Measurements from ENCODE around the gene ELL2. TPM values are rescaled to one million over a fixed set of nuclear protein-coding genes. Genes with fewer than 3 reads are reported as not detected.

The ELL2 gene
- total and polyA plus RNA-seq, 2 of the 13 experiments (the other 11 are each of a cell fraction or from before 2014, with no cell fraction given), result 78.9 to 97.1 TPM

- TF ChIP-seq ZNF691 (CRISPR knock-in tag; IDR thresholded peaks at IDR 0.05; ENCODE audit: borderline replicate concordance, low read depth) (no peak; the same call in 1 of the 2 replicates), ZSCAN5A (CRISPR knock-in tag; IDR thresholded peaks at IDR 0.05; ENCODE audit: borderline replicate concordance) (peak; percentile 81; the same call in 1 of the 2 replicates), ISL2 (CRISPR knock-in tag; IDR thresholded peaks at IDR 0.05) (peak; percentile 89), RORA (CRISPR knock-in tag; IDR thresholded peaks at IDR 0.05) (no peak), AGO2 (optimal IDR thresholded peaks at IDR 0.05; ENCODE audit: low read depth, low read length) (no peak), ZNF614 (CRISPR knock-in tag; IDR thresholded peaks at IDR 0.05; ENCODE audit: borderline replicate concordance) (peak; percentile 94), MEIS2 (CRISPR knock-in tag; IDR thresholded peaks at IDR 0.05) (peak; percentile 88), IKZF4 (CRISPR knock-in tag; IDR thresholded peaks at IDR 0.05; ENCODE audit: borderline replicate concordance, low read depth, not compliant biosample characterization) (no peak), JUNB (CRISPR knock-in tag; IDR thresholded peaks at IDR 0.05; ENCODE audit: borderline replicate concordance) (no peak), ZBTB20 (CRISPR knock-in tag; IDR thresholded peaks at IDR 0.05; ENCODE audit: borderline replicate concordance, low read depth) (peak; percentile 97; the same call in 1 of the 2 replicates), FOXM1 (CRISPR knock-in tag; IDR thresholded peaks at IDR 0.05) (no peak), IKZF1 (IDR thresholded peaks at IDR 0.05) (no peak), ZSCAN9 (CRISPR knock-in tag; IDR thresholded peaks at IDR 0.05; ENCODE audit: borderline replicate concordance) (peak; percentile 83; the same call in 1 of the 2 replicates), IRF2 (CRISPR knock-in tag; IDR thresholded peaks at IDR 0.05) (peak; percentile 92), ARID3A (IDR thresholded peaks at IDR 0.05; ENCODE audit: low read depth, low read length) (peak; percentile 92; the same call in 1 of the 2 replicates), FOXO1 (CRISPR knock-in tag; IDR thresholded peaks at IDR 0.05) (peak; percentile 77)
- TF ChIP-seq, protein P1, sequence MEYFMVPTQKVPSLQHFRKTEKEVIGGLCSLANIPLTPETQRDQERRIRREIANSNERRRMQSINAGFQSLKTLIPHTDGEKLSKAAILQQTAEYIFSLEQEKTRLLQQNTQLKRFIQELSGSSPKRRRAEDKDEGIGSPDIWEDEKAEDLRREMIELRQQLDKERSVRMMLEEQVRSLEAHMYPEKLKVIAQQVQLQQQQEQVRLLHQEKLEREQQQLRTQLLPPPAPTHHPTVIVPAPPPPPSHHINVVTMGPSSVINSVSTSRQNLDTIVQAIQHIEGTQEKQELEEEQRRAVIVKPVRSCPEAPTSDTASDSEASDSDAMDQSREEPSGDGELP (IDR thresholded peaks at IDR 0.05; ENCODE audit: borderline replicate concordance, low read depth), result peak; percentile 45; the same call in 1 of the 2 replicates
- TF ChIP-seq, protein P2, sequence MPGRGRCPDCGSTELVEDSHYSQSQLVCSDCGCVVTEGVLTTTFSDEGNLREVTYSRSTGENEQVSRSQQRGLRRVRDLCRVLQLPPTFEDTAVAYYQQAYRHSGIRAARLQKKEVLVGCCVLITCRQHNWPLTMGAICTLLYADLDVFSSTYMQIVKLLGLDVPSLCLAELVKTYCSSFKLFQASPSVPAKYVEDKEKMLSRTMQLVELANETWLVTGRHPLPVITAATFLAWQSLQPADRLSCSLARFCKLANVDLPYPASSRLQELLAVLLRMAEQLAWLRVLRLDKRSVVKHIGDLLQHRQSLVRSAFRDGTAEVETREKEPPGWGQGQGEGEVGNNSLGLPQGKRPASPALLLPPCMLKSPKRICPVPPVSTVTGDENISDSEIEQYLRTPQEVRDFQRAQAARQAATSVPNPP (CRISPR knock-in tag; IDR thresholded peaks at IDR 0.05), result 0 out of 2 replicates have a peak, but pooled peaks have one; percentile 73
- TF ChIP-seq, protein P3, sequence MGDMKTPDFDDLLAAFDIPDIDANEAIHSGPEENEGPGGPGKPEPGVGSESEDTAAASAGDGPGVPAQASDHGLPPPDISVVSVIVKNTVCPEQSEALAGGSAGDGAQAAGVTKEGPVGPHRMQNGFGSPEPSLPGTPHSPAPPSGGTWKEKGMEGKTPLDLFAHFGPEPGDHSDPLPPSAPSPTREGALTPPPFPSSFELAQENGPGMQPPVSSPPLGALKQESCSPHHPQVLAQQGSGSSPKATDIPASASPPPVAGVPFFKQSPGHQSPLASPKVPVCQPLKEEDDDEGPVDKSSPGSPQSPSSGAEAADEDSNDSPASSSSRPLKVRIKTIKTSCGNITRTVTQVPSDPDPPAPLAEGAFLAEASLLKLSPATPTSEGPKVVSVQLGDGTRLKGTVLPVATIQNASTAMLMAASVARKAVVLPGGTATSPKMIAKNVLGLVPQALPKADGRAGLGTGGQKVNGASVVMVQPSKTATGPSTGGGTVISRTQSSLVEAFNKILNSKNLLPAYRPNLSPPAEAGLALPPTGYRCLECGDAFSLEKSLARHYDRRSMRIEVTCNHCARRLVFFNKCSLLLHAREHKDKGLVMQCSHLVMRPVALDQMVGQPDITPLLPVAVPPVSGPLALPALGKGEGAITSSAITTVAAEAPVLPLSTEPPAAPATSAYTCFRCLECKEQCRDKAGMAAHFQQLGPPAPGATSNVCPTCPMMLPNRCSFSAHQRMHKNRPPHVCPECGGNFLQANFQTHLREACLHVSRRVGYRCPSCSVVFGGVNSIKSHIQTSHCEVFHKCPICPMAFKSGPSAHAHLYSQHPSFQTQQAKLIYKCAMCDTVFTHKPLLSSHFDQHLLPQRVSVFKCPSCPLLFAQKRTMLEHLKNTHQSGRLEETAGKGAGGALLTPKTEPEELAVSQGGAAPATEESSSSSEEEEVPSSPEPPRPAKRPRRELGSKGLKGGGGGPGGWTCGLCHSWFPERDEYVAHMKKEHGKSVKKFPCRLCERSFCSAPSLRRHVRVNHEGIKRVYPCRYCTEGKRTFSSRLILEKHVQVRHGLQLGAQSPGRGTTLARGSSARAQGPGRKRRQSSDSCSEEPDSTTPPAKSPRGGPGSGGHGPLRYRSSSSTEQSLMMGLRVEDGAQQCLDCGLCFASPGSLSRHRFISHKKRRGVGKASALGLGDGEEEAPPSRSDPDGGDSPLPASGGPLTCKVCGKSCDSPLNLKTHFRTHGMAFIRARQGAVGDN (CRISPR knock-in tag; IDR thresholded peaks at IDR 0.05), result peak; percentile 18; the same call in 1 of the 2 replicates
Observed at GRCh38 chr5:95864944-95865504, 96.6 kb downstream of the ELL2 start (continued).

Measured in HepG2 (cell line).